PC-3 (cell line): ENCODE measurements around the gene LTC4S. TPM values are rescaled to one million over a fixed set of nuclear protein-coding genes. Genes with fewer than 3 reads are reported as not detected.

ENCODE experiments used
- ATAC-seq: fragments of 200-7000 bp; cut with Tn5 transposase; 2 replicates; pipeline ENCODE4 v1.9.1; 2020; ENCODE audit warnings: mild to moderate bottlenecking, moderate library complexity
- BruUV-seq: library from RNA; stranded (reverse); fragments of 400-500 nt; replicated peaks from 2 replicates; lab custom pipeline; 2021; lab: Mats Ljungman, UMichigan
- CTCF ChIA-PET: fragments of 300-600 bp; sonication (Branson Sonifier 250); formaldehyde crosslinking; loops from one replicate; lab custom pipeline; 2022; ENCODE audit warnings: antibody characterized with exemption; lab: Charles Lee
- POLR2A ChIA-PET: fragments of 300-600 bp; sonication (Branson Sonifier 250); formaldehyde crosslinking; loops from one replicate; lab custom pipeline; 2022; ENCODE audit warnings: antibody characterized with exemption; ENCODE audit not compliant: unreplicated experiment; lab: Charles Lee
- DNase-seq: peaks from one replicate; pipeline ENCODE4 v3.0.0-alpha.2; 2015
- H2AFZ ChIP-seq: fragments of 300-600 bp; sonication (generic); 2 replicates; pipeline ENCODE4 v1.6.0; 2016; ENCODE audit warnings: antibody characterized with exemption, low read length
- H3F3A ChIP-seq: fragments of 300-600 bp; sonication (generic); one replicate; pipeline ENCODE4 v1.6.0; 2017; ENCODE audit warnings: antibody characterized with exemption, low read length, control low read depth, mild to moderate bottlenecking; ENCODE audit not compliant: unreplicated experiment
- H3K27ac ChIP-seq: fragments of 300-600 bp; sonication (generic); 2 replicates; pipeline ENCODE4 v1.5.1; 2016; ENCODE audit warnings: mild to moderate bottlenecking, low read length
- H3K27me3 ChIP-seq: fragments of 300-600 bp; sonication (generic); 2 replicates; pipeline ENCODE4 v1.6.1; 2016; ENCODE audit warnings: low read length, mixed read lengths
- H3K36me3 ChIP-seq: fragments of 300-600 bp; sonication (generic); 2 replicates; pipeline ENCODE4 v1.6.1; 2016; ENCODE audit warnings: low read depth, mixed run types, low read length, mixed read lengths
- H3K4me1 ChIP-seq: fragments of 300-600 bp; sonication (generic); 2 replicates; pipeline ENCODE4 v1.5.1; 2016; ENCODE audit warnings: low read length; ENCODE audit not compliant: insufficient read depth
- H3K4me2 ChIP-seq: fragments of 300-600 bp; sonication (generic); 2 replicates; pipeline ENCODE4 v1.6.0; 2016; ENCODE audit warnings: low read length
- H3K4me3 ChIP-seq: fragments of 300-600 bp; sonication (generic); 2 replicates; pipeline ENCODE4 v1.5.1; 2016; ENCODE audit warnings: mild to moderate bottlenecking, low read length, mixed read lengths
- H3K79me2 ChIP-seq: fragments of 300-600 bp; sonication (generic); 2 replicates; pipeline ENCODE4 v1.6.1; 2017; ENCODE audit warnings: low read length, mixed read lengths
- H3K9ac ChIP-seq: fragments of 300-600 bp; sonication (generic); 2 replicates; pipeline ENCODE4 v1.6.0; 2016; ENCODE audit warnings: mild to moderate bottlenecking, low read length
- H3K9me2 ChIP-seq: fragments of 300-600 bp; sonication (generic); replicated peaks from 2 replicates; pipeline ENCODE4 v1.6.1; 2016; ENCODE audit warnings: mixed run types, low read length, mixed read lengths
- H3K9me3 ChIP-seq: fragments of 300-600 bp; sonication (generic); 2 replicates; pipeline ENCODE4 v1.6.1; 2016; ENCODE audit warnings: low read length, mixed read lengths
- H4K20me1 ChIP-seq: fragments of 300-600 bp; sonication (generic); 2 replicates; pipeline ENCODE4 v1.6.1; 2016; ENCODE audit warnings: low read length, mixed read lengths
- EZH2 ChIP-seq: fragments of 300-600 bp; sonication (generic); IDR thresholded peaks from one replicate; pipeline ENCODE4 v1.6.1; 2017; ENCODE audit warnings: antibody characterized with exemption, mild to moderate bottlenecking, low read length; ENCODE audit not compliant: unreplicated experiment
- EZH2phosphoT487 ChIP-seq: fragments of 300-600 bp; sonication (generic); IDR thresholded peaks from 2 replicates; pipeline ENCODE4 v1.6.1; 2018; ENCODE audit warnings: mild to moderate bottlenecking, antibody characterized with exemption, low read length, borderline replicate concordance
- intact Hi-C: fragments of 100-400 bp; cut with micrococcal nuclease; formaldehyde crosslinking; loops from 2 replicates; pipeline ENCODE4 v1.9.0; 2023
- total RNA-seq: library from RNA; depleted of rRNA; stranded (reverse); fragments of >200 nt; gene quantifications from 2 replicates; pipeline ENCODE4 v1.2.3, GENCODE V29; 2014
- TF ChIP-seq, protein P1 (sequence below): fragments of 300-600 bp; sonication (generic); conservative IDR thresholded peaks from 2 replicates; pipeline ENCODE4 v1.5.1; 2017; ENCODE audit warnings: antibody characterized with exemption, low read depth, mild to moderate bottlenecking, low read length

Gene LTC4S
- total RNA-seq, 1 experiment from 2014 or later = 1.5 TPM

DNA sequence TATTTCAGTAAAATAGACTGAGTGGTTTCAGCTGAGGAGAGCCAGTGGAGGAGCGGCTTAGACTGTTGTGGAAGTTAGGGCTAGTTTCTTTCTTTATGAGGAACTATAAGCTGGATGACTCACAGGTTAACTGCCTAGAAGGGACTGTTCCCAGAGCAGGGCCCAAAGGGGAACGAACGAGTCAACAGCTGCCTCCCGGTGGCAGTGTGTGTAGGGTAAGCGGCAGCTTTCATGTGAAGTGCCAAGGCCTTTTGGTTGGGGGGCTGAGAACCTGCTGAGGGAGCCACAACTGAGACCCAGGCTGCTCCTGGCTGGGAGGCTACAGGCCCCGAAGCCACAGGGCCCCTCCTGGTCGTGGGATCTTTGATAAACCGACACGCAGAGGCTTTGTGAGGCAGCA is 33.9 kb downstream of the LTC4S start:
- ChIA-PET POLR2A (interaction anchor here (0.7 kb wide), 1 partner anchor 9 kb away, joined by 3 read pairs; no protein-coding TSS in a partner anchor), CTCF (no interaction called here)
- no peak overlapping the region for H3K4me2 ChIP-seq
- H3K4me1 ChIP-seq = peaks cover 8% of the 10 kb centered on the region
- no peak overlapping the region for H3K4me3 ChIP-seq
- H3K27me3 ChIP-seq = no peaks in the 10 kb centered on the region
- H3F3A ChIP-seq = no peaks in the 10 kb centered on the region
- H4K20me1 ChIP-seq = peaks cover 35% of the 10 kb centered on the region
- peak; percentile 63 for DNase-seq
- intact Hi-C loops = no loop called here
- no peak overlapping the region for H2AFZ ChIP-seq
- H3K9ac ChIP-seq = no peak overlapping the region
- H3K36me3 ChIP-seq = peaks cover 67% of the 10 kb centered on the region
- BruUV-seq = no TSS peak
- H3K79me2 ChIP-seq = peaks cover 41% of the 10 kb centered on the region
- ATAC-seq = peak; percentile 84
- TF ChIP-seq, protein P1, sequence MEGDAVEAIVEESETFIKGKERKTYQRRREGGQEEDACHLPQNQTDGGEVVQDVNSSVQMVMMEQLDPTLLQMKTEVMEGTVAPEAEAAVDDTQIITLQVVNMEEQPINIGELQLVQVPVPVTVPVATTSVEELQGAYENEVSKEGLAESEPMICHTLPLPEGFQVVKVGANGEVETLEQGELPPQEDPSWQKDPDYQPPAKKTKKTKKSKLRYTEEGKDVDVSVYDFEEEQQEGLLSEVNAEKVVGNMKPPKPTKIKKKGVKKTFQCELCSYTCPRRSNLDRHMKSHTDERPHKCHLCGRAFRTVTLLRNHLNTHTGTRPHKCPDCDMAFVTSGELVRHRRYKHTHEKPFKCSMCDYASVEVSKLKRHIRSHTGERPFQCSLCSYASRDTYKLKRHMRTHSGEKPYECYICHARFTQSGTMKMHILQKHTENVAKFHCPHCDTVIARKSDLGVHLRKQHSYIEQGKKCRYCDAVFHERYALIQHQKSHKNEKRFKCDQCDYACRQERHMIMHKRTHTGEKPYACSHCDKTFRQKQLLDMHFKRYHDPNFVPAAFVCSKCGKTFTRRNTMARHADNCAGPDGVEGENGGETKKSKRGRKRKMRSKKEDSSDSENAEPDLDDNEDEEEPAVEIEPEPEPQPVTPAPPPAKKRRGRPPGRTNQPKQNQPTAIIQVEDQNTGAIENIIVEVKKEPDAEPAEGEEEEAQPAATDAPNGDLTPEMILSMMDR = peak; percentile 14; the same call in 1 of the 2 replicates
- no peak for TF ChIP-seq EZH2
- no peak for TF ChIP-seq EZH2phosphoT487
- no peaks in the 10 kb centered on the region for H3K9me3 ChIP-seq
- H3K27ac ChIP-seq = peak overlapping the region; percentile 29; the same call in 1 of the 2 replicates
- H3K9me2 ChIP-seq = no peaks in the 10 kb centered on the region

DNA sequence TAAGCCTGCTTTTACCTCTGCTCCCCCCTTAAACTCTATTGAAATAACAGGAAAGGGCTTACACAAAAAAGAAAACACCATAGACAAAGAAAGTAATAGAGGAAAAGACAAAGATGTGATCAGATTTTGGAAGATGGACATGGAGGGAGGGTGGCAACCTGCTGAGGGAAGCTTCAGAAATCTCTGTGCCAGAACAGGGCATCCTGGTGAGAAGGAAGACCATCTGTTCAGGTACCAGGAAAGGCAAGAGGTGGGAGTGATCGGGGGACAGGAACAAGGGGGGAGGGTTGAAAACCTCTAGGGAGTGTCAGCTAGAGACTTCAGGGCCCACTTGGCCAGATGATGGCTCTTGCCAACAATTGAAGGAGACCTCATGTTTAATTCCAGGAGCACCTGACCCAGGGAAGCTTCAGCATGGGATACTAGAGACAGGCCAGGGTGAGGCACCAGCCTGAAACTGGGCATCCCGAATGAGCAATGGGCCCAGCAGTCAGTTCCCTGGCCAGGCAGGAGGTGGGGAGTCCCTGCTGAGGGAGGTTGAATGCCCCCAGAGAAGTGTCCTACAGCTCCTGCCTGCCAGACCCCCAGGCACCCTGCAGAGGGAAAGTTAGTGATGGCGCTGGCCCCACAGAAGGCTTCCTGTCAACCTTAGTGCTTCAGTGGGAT is 35.1 kb downstream of the LTC4S start:
- peaks cover 24% of the 10 kb centered on the region for H4K20me1 ChIP-seq
- H3K4me3 ChIP-seq = no peak overlapping the region
- H3K36me3 ChIP-seq = peaks cover 72% of the 10 kb centered on the region
- ChIA-PET CTCF (no interaction called here), POLR2A (no interaction called here)
- H3K27ac ChIP-seq = no peak overlapping the region
- TF ChIP-seq EZH2phosphoT487 = no peak
- TF ChIP-seq EZH2 = no peak
- no peak overlapping the region for H2AFZ ChIP-seq
- peaks cover 3% of the 10 kb centered on the region; the same call in 1 of the 2 replicates for H3K4me1 ChIP-seq
- no peak for ATAC-seq
- H3K79me2 ChIP-seq = peaks cover 29% of the 10 kb centered on the region
- H3K9ac ChIP-seq = no peak overlapping the region
- no peak overlapping the region for H3K4me2 ChIP-seq
- intact Hi-C loops = no loop called here
- no TSS peak for BruUV-seq
- H3K9me2 ChIP-seq = no peaks in the 10 kb centered on the region
- H3K27me3 ChIP-seq = no peaks in the 10 kb centered on the region
- no peaks in the 10 kb centered on the region for H3K9me3 ChIP-seq
- no peaks in the 10 kb centered on the region for H3F3A ChIP-seq
- DNase-seq = no peak

DNA sequence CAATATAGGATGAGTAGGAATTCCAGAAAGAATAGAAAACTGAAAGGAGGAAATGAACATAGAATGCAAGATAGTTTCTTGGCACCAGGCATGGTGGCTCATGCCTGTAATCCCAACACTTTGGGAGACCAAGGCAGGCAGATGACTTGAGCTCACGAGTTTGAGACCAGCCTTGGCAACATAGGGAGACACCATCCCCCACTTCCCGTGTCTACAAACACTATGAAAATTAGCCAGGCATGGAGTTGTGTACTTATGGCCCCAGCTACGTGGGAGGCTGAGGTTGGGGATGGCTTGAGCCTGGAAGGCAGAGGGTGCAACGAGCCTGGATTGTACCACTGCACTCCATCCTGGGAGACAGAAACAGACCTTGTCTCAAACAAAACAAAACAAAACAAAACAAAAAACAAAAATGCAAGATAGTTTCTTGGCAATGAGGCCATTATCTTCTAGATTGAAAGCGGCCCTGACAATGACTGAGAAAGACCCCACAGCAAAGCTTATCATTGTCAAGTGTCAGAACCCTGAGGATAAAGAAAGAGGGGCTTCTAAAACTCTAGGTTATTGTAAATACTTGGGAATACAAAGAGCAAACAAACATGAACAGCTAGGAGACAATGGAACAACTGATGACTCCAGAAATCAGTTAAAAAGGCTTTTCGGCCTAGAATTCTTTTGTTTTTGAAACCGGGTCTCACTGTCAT is 36.1 kb downstream of the LTC4S start:
- H3K4me1 ChIP-seq = peaks cover 3% of the 10 kb centered on the region; the same call in 1 of the 2 replicates
- BruUV-seq = no TSS peak
- intact Hi-C loops = no loop called here
- no peaks in the 10 kb centered on the region for H3K27me3 ChIP-seq
- H3K9me2 ChIP-seq = no peaks in the 10 kb centered on the region
- H3K4me2 ChIP-seq = no peak overlapping the region
- ChIA-PET CTCF (no interaction called here), POLR2A (no interaction called here)
- no peak for DNase-seq
- H3K9ac ChIP-seq = no peak overlapping the region
- no peak overlapping the region for H3K4me3 ChIP-seq
- TF ChIP-seq EZH2phosphoT487 (no peak), EZH2 (no peak)
- TF ChIP-seq, protein P1 = no peak
- H3K79me2 ChIP-seq = peaks cover 19% of the 10 kb centered on the region
- no peak overlapping the region for H3K27ac ChIP-seq
- H4K20me1 ChIP-seq = peaks cover 14% of the 10 kb centered on the region; the same call in 1 of the 2 replicates
- H2AFZ ChIP-seq = no peak overlapping the region
- H3K36me3 ChIP-seq = peaks cover 63% of the 10 kb centered on the region
- H3F3A ChIP-seq = no peaks in the 10 kb centered on the region
- no peaks in the 10 kb centered on the region for H3K9me3 ChIP-seq
- ATAC-seq = no peak
